Activated naive CD8-positive, alpha-beta T cell treated with anti-CD3 and anti-CD28 coated beads for 36 hours (primary cell): Measurements from ENCODE around the gene TMEM132A. TPM values are rescaled to one million over a fixed set of nuclear protein-coding genes. Genes with fewer than 3 reads are reported as not detected.

ENCODE experiments used
- DNase-seq: peaks from one replicate; pipeline ENCODE4 v3.0.0; 2021
- H3K27ac Mint-ChIP-seq: one replicate; pipeline ENCODE4 v1.8.0; 2022; ENCODE audit warnings: mild to moderate bottlenecking, moderate library complexity, mixed read lengths
- H3K27me3 Mint-ChIP-seq: one replicate; pipeline ENCODE4 v1.8.0; 2022; ENCODE audit warnings: mild to moderate bottlenecking, mixed read lengths
- H3K36me3 Mint-ChIP-seq: one replicate; pipeline ENCODE4 v1.8.0; 2021; ENCODE audit warnings: mild to moderate bottlenecking, mixed read lengths
- H3K4me1 Mint-ChIP-seq: one replicate; pipeline ENCODE4 v1.8.0; 2021; ENCODE audit warnings: mixed read lengths
- H3K4me3 Mint-ChIP-seq: one replicate; pipeline ENCODE4 v1.8.0; 2022; ENCODE audit warnings: mild to moderate bottlenecking, moderate library complexity, mixed read lengths
- H3K9me3 Mint-ChIP-seq: one replicate; pipeline ENCODE4 v1.8.0; 2022; ENCODE audit warnings: mixed read lengths
- total RNA-seq, 2 experiments: library from RNA; stranded (reverse); gene quantifications; one replicate each; pipeline ENCODE4 v1.2.3, GENCODE V29; 2021

Gene TMEM132A
- total RNA-seq, 2 experiments from 2014 or later = 1.3 to 1.4 TPM

DNA sequence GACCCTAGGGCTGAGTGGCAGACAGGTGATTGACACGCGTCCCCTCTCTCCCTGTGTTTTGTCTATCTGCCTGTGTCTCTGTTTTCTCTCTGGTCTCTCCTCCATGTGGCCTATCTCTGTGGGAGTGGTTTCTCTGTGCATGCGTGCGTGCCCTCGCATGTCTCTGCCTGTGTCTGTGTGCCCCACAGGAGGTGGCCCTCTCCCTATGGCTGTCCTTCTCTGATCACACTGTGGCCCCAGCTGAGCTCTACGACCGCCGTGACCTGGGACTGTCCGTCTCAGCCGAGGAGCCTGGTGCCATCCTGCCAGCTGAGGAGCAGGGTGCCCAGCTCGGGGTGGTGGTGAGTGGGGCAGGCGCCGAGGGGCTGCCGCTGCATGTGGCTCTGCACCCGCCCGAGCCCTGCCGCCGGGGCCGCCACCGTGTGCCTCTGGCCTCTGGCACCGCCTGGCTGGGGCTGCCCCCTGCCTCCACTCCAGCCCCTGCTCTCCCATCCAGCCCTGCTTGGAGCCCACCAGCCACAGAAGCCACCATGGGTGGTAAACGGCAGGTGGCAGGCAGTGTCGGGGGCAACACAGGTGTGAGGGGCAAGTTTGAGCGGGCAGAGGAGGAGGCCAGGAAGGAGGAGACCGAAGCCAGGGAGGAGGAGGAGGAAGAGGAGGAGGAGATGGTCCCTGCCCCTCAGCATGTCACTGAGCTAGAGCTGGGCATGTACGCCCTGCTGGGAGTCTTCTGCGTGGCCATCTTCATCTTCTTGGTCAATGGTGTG is 11.6 kb downstream of the TMEM132A start:
- H3K27ac Mint-ChIP-seq = no peak overlapping the region
- DNase-seq = no peak
- H3K36me3 Mint-ChIP-seq = no peaks in the 10 kb centered on the region
- H3K9me3 Mint-ChIP-seq = no peaks in the 10 kb centered on the region
- no peak overlapping the region for H3K4me3 Mint-ChIP-seq
- peaks cover 3% of the 10 kb centered on the region for H3K27me3 Mint-ChIP-seq
- peaks cover 4% of the 10 kb centered on the region for H3K4me1 Mint-ChIP-seq

- no peak overlapping the region for H3K4me3 Mint-ChIP-seq
- DNase-seq = no peak
- no peaks in the 10 kb centered on the region for H3K9me3 Mint-ChIP-seq
- no peaks in the 10 kb centered on the region for H3K27me3 Mint-ChIP-seq
- H3K36me3 Mint-ChIP-seq = no peaks in the 10 kb centered on the region
- peaks cover 4% of the 10 kb centered on the region for H3K4me1 Mint-ChIP-seq
- H3K27ac Mint-ChIP-seq = no peak overlapping the region
Observed at GRCh38 chr11:60936467-60937143, 12.3 kb downstream of the TMEM132A start.

DNA sequence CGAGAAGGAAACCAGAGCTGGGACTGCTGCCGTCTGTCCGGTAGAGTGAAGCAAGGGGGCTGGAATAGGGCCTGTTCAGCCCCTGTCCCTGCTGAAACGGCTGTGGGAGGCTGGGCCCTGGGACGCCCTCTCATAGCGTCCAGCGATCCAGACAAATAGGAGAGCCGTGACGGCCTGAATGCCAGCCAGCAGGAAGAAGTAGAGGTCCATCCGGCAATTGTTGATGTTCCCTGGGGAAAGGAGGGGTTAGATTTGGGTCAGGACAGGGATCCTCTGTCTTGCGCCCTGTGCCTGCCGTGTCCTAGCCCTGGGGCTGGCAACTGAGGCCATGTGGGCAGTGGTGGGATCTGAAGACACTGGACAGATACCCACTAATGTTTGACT is 12.9 kb downstream of the TMEM132A start:
- H3K27me3 Mint-ChIP-seq = no peaks in the 10 kb centered on the region
- H3K4me1 Mint-ChIP-seq = peaks cover 4% of the 10 kb centered on the region
- no peak overlapping the region for H3K27ac Mint-ChIP-seq
- no peaks in the 10 kb centered on the region for H3K9me3 Mint-ChIP-seq
- H3K4me3 Mint-ChIP-seq = no peak overlapping the region
- DNase-seq = no peak
- H3K36me3 Mint-ChIP-seq = no peaks in the 10 kb centered on the region

GRCh38 chr11:60937811-60938210 is 13.6 kb downstream of the TMEM132A start:
- Mint-ChIP-seq H3K4me3 (no peak overlapping the region), H3K27me3 (no peaks in the 10 kb centered on the region), H3K9me3 (no peaks in the 10 kb centered on the region), H3K4me1 (peaks cover 4% of the 10 kb centered on the region), H3K36me3 (no peaks in the 10 kb centered on the region), H3K27ac (no peak overlapping the region)
- no peak for DNase-seq

GRCh38 chr11:60938500-60938899 is 14.2 kb downstream of the TMEM132A start:
- Mint-ChIP-seq H3K27me3 (no peaks in the 10 kb centered on the region), H3K36me3 (no peaks in the 10 kb centered on the region), H3K4me3 (no peak overlapping the region), H3K9me3 (no peaks in the 10 kb centered on the region), H3K27ac (no peak overlapping the region), H3K4me1 (peaks cover 4% of the 10 kb centered on the region)
- DNase-seq = no peak

DNA sequence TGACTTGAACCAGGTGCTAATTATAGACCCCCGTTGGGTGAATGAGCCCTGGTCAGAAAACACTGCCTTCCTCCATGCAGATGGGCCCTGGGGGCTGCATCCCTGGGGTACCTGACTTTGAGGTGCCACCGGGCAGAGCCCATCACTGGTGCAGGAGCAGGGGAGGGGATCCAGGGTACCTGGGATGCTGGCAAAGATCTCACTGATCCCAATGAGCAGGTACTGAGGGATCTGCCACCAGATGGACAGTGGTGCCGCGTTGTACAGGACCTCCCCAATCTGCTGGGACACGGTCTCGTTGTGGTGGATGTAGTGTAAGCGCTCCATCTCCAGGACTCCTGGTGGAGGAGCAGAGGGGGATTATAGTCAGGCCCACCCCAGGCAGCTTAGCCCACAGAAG is 15.0 kb downstream of the TMEM132A start:
- Mint-ChIP-seq H3K27me3 (no peaks in the 10 kb centered on the region), H3K4me1 (peaks cover 4% of the 10 kb centered on the region), H3K36me3 (no peaks in the 10 kb centered on the region), H3K9me3 (no peaks in the 10 kb centered on the region), H3K4me3 (no peak overlapping the region), H3K27ac (no peak overlapping the region)
- DNase-seq = no peak

- H3K27me3 Mint-ChIP-seq = no peaks in the 10 kb centered on the region
- no peaks in the 10 kb centered on the region for H3K9me3 Mint-ChIP-seq
- H3K4me1 Mint-ChIP-seq = peaks cover 4% of the 10 kb centered on the region
- no peaks in the 10 kb centered on the region for H3K36me3 Mint-ChIP-seq
- DNase-seq = no peak
- no peak overlapping the region for H3K27ac Mint-ChIP-seq
- no peak overlapping the region for H3K4me3 Mint-ChIP-seq
Observed at GRCh38 chr11:60939855-60940254, 15.6 kb downstream of the TMEM132A start.

- DNase-seq = no peak
- no peaks in the 10 kb centered on the region for H3K9me3 Mint-ChIP-seq
- H3K4me3 Mint-ChIP-seq = no peak overlapping the region
- no peak overlapping the region for H3K27ac Mint-ChIP-seq
- H3K4me1 Mint-ChIP-seq = peaks cover 6% of the 10 kb centered on the region
- no peaks in the 10 kb centered on the region for H3K27me3 Mint-ChIP-seq
- no peaks in the 10 kb centered on the region for H3K36me3 Mint-ChIP-seq
Observed at GRCh38 chr11:60941371-60942119, 17.3 kb downstream of the TMEM132A start.

GRCh38 chr11:60942219-60942618 is 18.0 kb downstream of the TMEM132A start:
- Mint-ChIP-seq H3K27ac (no peak overlapping the region), H3K4me1 (peaks cover 6% of the 10 kb centered on the region), H3K27me3 (no peaks in the 10 kb centered on the region), H3K4me3 (no peak overlapping the region), H3K9me3 (no peaks in the 10 kb centered on the region), H3K36me3 (no peaks in the 10 kb centered on the region)
- no peak for DNase-seq

DNA sequence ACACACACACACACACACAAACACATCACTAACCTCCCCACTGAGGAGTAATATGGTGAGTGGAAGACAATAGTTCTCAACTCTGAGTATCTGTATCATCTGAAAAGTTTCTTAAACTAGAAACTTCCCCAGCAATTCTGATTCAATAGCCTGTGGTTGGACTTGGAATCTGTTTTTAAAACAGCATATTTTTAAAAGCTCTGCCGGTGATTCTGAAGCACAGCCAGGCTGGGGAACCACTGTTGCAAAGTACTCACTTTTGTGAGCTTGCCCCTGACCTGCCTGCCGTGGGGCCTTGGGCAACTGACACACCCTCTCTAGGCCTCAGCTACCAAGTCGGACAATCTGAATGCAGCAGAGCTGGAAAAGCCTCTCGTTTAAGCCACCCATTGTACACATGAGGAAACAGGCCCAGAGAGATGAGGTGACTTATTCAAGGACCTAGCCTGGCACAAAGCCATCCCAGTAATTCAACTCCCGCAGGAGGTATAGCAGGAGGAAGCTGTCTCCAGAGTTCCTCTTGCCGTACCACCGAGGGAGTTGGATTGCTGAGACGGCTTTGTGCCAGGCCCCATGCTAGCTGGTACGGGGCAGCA is 18.8 kb downstream of the TMEM132A start:
- H3K4me1 Mint-ChIP-seq = peaks cover 6% of the 10 kb centered on the region
- H3K27me3 Mint-ChIP-seq = no peaks in the 10 kb centered on the region
- no peak for DNase-seq
- no peaks in the 10 kb centered on the region for H3K36me3 Mint-ChIP-seq
- H3K9me3 Mint-ChIP-seq = no peaks in the 10 kb centered on the region
- H3K4me3 Mint-ChIP-seq = no peak overlapping the region
- H3K27ac Mint-ChIP-seq = no peak overlapping the region

DNA sequence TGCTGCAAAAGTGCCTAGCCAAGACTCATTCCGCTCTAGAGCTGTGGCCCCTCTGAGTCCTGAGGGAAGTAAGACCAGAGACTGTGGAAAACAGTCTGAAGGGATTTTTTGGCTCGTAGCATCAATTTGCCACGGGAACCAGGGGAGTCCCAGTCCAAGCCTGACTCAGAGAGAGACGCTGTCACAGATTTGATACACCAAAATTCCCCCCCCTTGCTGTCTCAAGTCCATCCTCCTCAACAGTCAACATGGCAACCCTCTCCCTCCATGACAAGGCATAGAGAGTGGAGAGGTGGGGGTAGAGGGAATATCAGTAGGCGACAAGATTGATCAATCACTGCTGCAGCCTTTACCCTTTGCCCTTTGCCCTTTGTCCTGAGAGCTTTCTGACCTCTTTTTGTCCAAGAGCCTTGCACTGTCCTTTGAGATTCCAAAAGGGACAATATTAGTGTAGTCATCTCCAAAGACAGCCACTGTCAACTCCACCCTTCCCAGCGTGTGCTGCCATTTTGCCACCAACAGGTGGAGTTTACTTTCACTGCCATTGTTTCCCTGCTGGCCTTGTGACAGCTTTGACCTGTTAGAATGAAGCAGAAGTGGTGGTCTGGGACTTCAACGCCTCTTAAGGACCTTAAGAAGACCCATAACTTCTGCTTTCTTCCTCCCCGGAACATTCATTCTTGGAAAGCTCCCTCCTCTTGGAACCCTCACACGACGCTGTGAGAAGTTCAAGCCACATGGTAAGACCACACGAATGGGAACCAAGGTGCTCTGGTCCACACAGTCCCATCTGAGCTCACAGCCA is 20.4 kb downstream of the TMEM132A start:
- DNase-seq = no peak
- Mint-ChIP-seq H3K27ac (no peak overlapping the region), H3K36me3 (no peaks in the 10 kb centered on the region)

GRCh38 chr11:60945295-60945667 is 21.0 kb downstream of the TMEM132A start:
- Mint-ChIP-seq H3K27ac (no peak overlapping the region), H3K27me3 (no peaks in the 10 kb centered on the region), H3K36me3 (no peaks in the 10 kb centered on the region), H3K9me3 (no peaks in the 10 kb centered on the region), H3K4me1 (peaks cover 10% of the 10 kb centered on the region), H3K4me3 (no peak overlapping the region)
- no peak for DNase-seq

More for the DNA sequence above, 20.4 kb downstream of the TMEM132A start:
- H3K4me1 Mint-ChIP-seq = peaks cover 12% of the 10 kb centered on the region
- H3K9me3 Mint-ChIP-seq = no peaks in the 10 kb centered on the region
- H3K4me3 Mint-ChIP-seq = no peak overlapping the region
- no peaks in the 10 kb centered on the region for H3K27me3 Mint-ChIP-seq

DNA sequence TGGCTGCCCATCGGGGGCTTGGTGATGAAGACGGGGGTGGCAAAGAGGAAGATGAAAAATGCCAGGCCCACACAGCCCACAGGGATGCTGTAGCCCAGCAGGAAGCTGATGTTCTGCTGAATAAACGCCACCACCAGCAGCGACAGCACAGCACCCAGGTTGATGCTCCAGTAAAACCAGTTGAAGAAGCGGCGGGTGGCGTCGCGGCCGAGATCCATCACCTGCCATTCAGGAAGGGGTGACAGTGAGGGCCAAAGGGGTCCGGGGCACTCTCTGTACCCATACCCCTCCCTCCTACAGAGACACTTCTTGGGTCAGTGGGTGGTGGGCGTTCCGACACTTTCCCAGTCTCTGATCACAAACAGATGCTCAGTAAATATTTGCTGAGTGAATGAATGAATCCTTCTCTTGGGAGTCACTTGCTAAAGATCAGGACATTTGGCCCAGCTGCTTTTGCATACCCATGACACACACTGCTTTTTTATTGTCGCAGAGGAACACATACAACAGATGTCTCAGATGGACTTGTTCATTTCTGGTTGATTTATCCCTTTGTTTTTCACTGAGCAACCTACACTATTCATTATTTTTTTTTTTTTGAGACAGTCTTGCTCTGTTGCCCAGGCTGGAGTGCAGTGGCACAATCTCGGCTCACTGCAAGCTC is 22.5 kb downstream of the TMEM132A start:
- H3K27ac Mint-ChIP-seq = no peak overlapping the region
- no peaks in the 10 kb centered on the region for H3K36me3 Mint-ChIP-seq
- H3K4me3 Mint-ChIP-seq = no peak overlapping the region
- no peaks in the 10 kb centered on the region for H3K9me3 Mint-ChIP-seq
- peaks cover 13% of the 10 kb centered on the region for H3K4me1 Mint-ChIP-seq
- DNase-seq = no peak
- no peaks in the 10 kb centered on the region for H3K27me3 Mint-ChIP-seq

DNA sequence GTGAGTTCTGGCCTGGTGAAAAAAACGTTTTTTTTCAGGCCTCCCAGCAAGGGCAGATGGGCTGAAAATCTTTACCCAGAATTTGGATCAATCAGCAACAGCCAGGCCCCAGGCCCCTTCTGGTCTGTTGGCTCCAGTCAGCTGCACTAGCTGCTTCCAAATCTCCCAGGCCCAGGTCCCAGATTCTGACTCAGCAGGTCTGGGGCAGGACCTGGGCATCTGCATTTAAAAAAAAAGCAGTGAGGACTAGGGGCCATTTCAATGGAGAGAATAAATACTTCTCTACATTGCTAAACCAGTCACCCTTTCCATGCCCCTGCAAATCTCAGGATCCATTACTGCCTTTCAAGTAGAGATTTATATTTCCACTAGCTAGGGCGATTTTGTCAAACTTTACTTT is 23.4 kb downstream of the TMEM132A start:
- Mint-ChIP-seq H3K4me1 (peaks cover 23% of the 10 kb centered on the region), H3K9me3 (no peaks in the 10 kb centered on the region), H3K36me3 (no peaks in the 10 kb centered on the region), H3K27me3 (no peaks in the 10 kb centered on the region), H3K4me3 (no peak overlapping the region), H3K27ac (no peak overlapping the region)
- DNase-seq = no peak
